Keratinocyte (primary cell): ENCODE results near the gene PITX3. TPM values are rescaled to one million over a fixed set of nuclear protein-coding genes. Genes with fewer than 3 reads are reported as not detected.

Experiments
- DNase-seq: peaks from one replicate; pipeline ENCODE4 v3.0.0-alpha.2; 2011; ENCODE audit warnings: low read depth, missing footprints, low spot score
- FAIRE-seq: peaks from 2 replicates; lab custom pipeline; 2011; peaks lifted over from hg19 to GRCh38; lab: Jason Lieb, UNC
- H2AFZ ChIP-seq: 2 replicates; pipeline ENCODE4 v1.6.0; 2012; ENCODE audit warnings: low read length, control low read depth, inconsistent platforms; ENCODE audit not compliant: control insufficient read depth
- H3K27ac ChIP-seq: 2 replicates; pipeline ENCODE4 v1.5.1; 2011; ENCODE audit warnings: low read length; ENCODE audit not compliant: control insufficient read depth, insufficient read depth
- H3K27me3 ChIP-seq: 3 replicates; pipeline ENCODE4 v1.6.0; 2011; ENCODE audit warnings: low read length; ENCODE audit not compliant: control insufficient read depth, insufficient read depth; ENCODE audit errors: extremely low read depth
- H3K36me3 ChIP-seq, 2 experiments: 2 replicates in 1 of 2; 3 replicates in 1 of 2; pipeline ENCODE4 v1.5.1; 2011; ENCODE audit warnings: low read length in 2 of 2, mild to moderate bottlenecking in 1 of 2; ENCODE audit not compliant: control insufficient read depth in 2 of 2, insufficient read depth in 2 of 2; ENCODE audit errors: extremely low read depth in 1 of 2
- H3K4me1 ChIP-seq: 3 replicates; pipeline ENCODE4 v1.5.1; 2011; ENCODE audit warnings: low read length; ENCODE audit not compliant: control insufficient read depth, insufficient read depth; ENCODE audit errors: extremely low read depth
- H3K4me2 ChIP-seq: 3 replicates; pipeline ENCODE4 v1.6.0; 2011; ENCODE audit warnings: low read depth, low read length; ENCODE audit not compliant: control insufficient read depth, insufficient read depth; ENCODE audit errors: extremely low read depth
- H3K4me3 ChIP-seq, 3 experiments: fragments of 200-600 bp in 1 of 3; sonication (generic) in 1 of 3; 2 replicates in 2 of 3; 3 replicates in 1 of 3; pipeline ENCODE4 v1.5.1; 2011 to 2016; ENCODE audit warnings: low read length in 3 of 3, mild to moderate bottlenecking in 3 of 3, control low read depth in 2 of 3, inconsistent platforms in 1 of 3, low read depth in 1 of 3, mixed read lengths in 1 of 3, mixed run types in 1 of 3, moderate library complexity in 1 of 3; ENCODE audit not compliant: control insufficient read depth in 2 of 3, insufficient read depth in 2 of 3; ENCODE audit errors: extremely low read depth in 1 of 3
- H3K79me2 ChIP-seq: 2 replicates; pipeline ENCODE4 v1.6.0; 2012; ENCODE audit warnings: low read length; ENCODE audit not compliant: control insufficient read depth, insufficient read depth
- H3K9ac ChIP-seq: 3 replicates; pipeline ENCODE4 v1.6.0; 2011; ENCODE audit warnings: low read length; ENCODE audit not compliant: control insufficient read depth, insufficient read depth; ENCODE audit errors: extremely low read depth
- H3K9me1 ChIP-seq: 3 replicates; pipeline ENCODE4 v1.6.0; 2011; ENCODE audit warnings: low read length; ENCODE audit not compliant: control insufficient read depth, insufficient read depth; ENCODE audit errors: extremely low read depth
- H3K9me3 ChIP-seq: 2 replicates; pipeline ENCODE4 v1.5.1; 2012; ENCODE audit warnings: low read depth, low read length; ENCODE audit not compliant: control insufficient read depth
- H4K20me1 ChIP-seq: 3 replicates; pipeline ENCODE4 v1.6.0; 2011; ENCODE audit warnings: low read length; ENCODE audit not compliant: control insufficient read depth, insufficient read depth; ENCODE audit errors: extremely low read depth
- CTCF ChIP-seq, 3 experiments: IDR thresholded peaks in 1 of 3; conservative IDR thresholded peaks in 1 of 3; optimal IDR thresholded peaks in 1 of 3; 2 replicates in 2 of 3; 3 replicates in 1 of 3; pipeline versions ENCODE3 to v1.5.1; 2011; ENCODE audit warnings: low read length in 3 of 3, mild to moderate bottlenecking in 3 of 3, moderate library complexity in 2 of 3, control low read depth in 1 of 3, inconsistent platforms in 1 of 3; ENCODE audit not compliant: insufficient read depth in 2 of 3; ENCODE audit errors: extremely low read depth in 1 of 3
- EZH2 ChIP-seq: IDR thresholded peaks from one replicate; pipeline ENCODE4 v1.6.1; 2012; ENCODE audit warnings: inconsistent platforms, mild to moderate bottlenecking, low read length, moderate library complexity
- dilution Hi-C: fragments of 300-500 bp; cut with MboI; formaldehyde crosslinking; loops from one replicate; pipeline ENCODE4 v1.7.0; 2020; ENCODE audit warnings: low sequenced_read_pairs; ENCODE audit not compliant: extremely low pct_ligation_motif_present
- polyA plus RNA-seq, 5 experiments: library from polyadenylated mRNA; depleted of rRNA in 3 of 5; stranded (reverse) in 3 of 5; stranded (forward) in 1 of 5; unstranded in 1 of 5; fragments of >200 nt; gene quantifications; 1 replicate in 1 of 5; 2 replicates in 3 of 5; 3 replicates in 1 of 5; pipeline versions ENCODE4 v1.2.1 to v1.2.3, GENCODE V29; 2011 to 2012; ENCODE audit warnings: missing spikeins in 2 of 5, low read depth in 1 of 5, low replicate concordance in 1 of 5

Gene PITX3
- polyA plus RNA-seq, 1 donor (not counting 4 experiments of a cell fraction or from before 2014, with no cell fraction given): not detected

DNA sequence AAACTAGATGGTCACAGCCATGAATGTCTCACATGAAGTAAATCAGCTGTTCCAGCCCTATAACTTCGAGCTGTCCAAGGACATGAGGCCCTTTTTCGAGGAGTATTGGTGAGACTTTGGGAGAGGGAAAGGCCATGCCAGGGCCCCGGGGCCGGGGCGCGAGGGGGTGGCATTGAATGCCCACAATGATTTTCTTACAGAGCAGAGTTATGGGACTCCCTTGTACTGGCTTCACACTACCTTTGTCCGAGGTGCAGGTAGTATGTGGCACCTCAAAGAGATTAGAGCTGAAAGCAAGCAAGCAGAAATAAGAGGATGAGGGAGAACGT lies 14.8 kb downstream of the PITX3 start:
- peaks cover 38% of the 10 kb centered on the region for H3K27me3 ChIP-seq
- no peak overlapping the region for H3K4me3 ChIP-seq
- DNase-seq (no peak), FAIRE-seq (no peak)
- H3K4me2 ChIP-seq: peak overlapping the region; percentile 78
- H4K20me1 ChIP-seq: no peaks in the 10 kb centered on the region
- H3K9ac ChIP-seq: no peak overlapping the region
- peaks cover 24% of the 10 kb centered on the region for H3K4me1 ChIP-seq
- dilution Hi-C loops: no loop called here
- peak overlapping the region; percentile 61 for H2AFZ ChIP-seq
- no peak overlapping the region for H3K27ac ChIP-seq
- no peak for TF ChIP-seq CTCF (optimal IDR thresholded peaks at IDR 0.05 in 1 of 3, IDR thresholded peaks at IDR 0.05 in 1 of 3, conservative IDR thresholded peaks at IDR 0.05 in 1 of 3; ENCODE audit: extremely low read depth in 1 of 3, insufficient read depth in 2 of 3, low read length in 3 of 3)
- no peak for TF ChIP-seq EZH2
- H3K79me2 ChIP-seq: no peaks in the 10 kb centered on the region
- no peaks in the 10 kb centered on the region for H3K9me3 ChIP-seq
- H3K9me1 ChIP-seq: no peaks in the 10 kb centered on the region
- H3K36me3 ChIP-seq: no peaks in the 10 kb centered on the region

DNA sequence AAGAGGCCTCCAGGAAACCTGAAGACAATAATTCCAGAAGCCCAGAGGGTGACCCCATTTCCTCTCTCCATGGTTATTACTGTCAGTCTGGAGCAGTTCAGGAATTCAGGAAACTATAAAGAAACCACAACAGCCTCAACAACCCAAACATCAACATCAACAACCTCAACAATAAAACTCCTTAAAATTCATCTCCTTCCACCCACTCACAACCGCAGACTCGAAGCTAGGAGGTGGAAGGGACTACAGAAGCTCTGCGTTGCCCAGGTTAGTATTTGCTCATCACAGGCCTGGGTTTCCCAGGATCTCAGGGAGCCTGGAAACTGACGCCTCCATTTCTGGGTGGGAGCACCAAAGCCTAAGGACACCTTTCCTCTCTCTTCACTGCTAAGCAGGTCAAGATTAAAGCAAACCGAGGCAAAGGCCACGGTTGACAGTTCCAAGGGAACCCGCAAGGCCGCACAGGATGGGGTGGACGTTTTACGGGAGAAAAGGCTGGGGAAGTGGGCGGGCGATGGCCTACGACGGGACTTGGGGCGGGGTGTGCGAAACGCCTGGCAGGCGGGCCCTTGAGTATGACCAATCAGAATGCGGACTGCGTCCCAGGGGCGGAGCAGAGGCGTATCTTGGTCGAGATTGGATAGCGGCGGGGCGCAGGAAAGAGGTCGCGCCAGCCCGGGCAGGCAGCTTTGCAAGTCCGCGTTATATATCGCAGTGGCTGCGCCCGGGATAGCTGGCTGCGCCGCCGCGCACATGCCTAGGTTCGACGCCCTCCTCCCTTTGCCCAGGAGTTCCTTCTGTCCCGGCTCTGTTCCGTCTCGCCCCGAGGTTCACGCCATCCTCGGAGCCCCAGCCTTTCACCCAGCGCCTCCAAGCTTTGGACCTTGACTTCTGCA lies 15.4 kb downstream of the PITX3 start, which contains the start of gene ELOVL3:
ELOVL3 (plus strand) TSS at position 654 of the 896 bp plus-strand sequence. CDS start 250 bp downstream, outside the sequence.
- TF ChIP-seq CTCF (optimal IDR thresholded peaks at IDR 0.05 in 1 of 3, IDR thresholded peaks at IDR 0.05 in 1 of 3, conservative IDR thresholded peaks at IDR 0.05 in 1 of 3; ENCODE audit: extremely low read depth in 1 of 3, insufficient read depth in 2 of 3, low read length in 3 of 3) (no peak), EZH2 (no peak)
- peak; percentile 71 for FAIRE-seq
- dilution Hi-C loops: no loop called here
- Histone ChIP-seq H3K27me3 (peaks cover 32% of the 10 kb centered on the region), H3K4me2 (peak within 1 kb of the TSS; percentile 78), H3K9me3 (no peaks in the 10 kb centered on the region), H3K9me1 (no peaks in the 10 kb centered on the region), H4K20me1 (no peaks in the 10 kb centered on the region), H3K9ac (no peak within 1 kb of the TSS), H3K4me3 (peak within 1 kb of the TSS in 2 of 3 experiments; percentile 27 to 44), H3K36me3 (no peaks in the 10 kb centered on the region), H3K27ac (peak within 1 kb of the TSS; percentile 3), H3K4me1 (peaks cover 20% of the 10 kb centered on the region), H2AFZ (peak within 1 kb of the TSS; percentile 93), H3K79me2 (no peaks in the 10 kb centered on the region)
- peak; percentile 66 for DNase-seq
